ENCODE results near the gene NFS1.
"Not testable (repeated sequence)": the region's sequence is repeated elsewhere in the genome, so short reads cannot be mapped to it uniquely, and the experiment has no call there.

Gene NFS1

DNA sequence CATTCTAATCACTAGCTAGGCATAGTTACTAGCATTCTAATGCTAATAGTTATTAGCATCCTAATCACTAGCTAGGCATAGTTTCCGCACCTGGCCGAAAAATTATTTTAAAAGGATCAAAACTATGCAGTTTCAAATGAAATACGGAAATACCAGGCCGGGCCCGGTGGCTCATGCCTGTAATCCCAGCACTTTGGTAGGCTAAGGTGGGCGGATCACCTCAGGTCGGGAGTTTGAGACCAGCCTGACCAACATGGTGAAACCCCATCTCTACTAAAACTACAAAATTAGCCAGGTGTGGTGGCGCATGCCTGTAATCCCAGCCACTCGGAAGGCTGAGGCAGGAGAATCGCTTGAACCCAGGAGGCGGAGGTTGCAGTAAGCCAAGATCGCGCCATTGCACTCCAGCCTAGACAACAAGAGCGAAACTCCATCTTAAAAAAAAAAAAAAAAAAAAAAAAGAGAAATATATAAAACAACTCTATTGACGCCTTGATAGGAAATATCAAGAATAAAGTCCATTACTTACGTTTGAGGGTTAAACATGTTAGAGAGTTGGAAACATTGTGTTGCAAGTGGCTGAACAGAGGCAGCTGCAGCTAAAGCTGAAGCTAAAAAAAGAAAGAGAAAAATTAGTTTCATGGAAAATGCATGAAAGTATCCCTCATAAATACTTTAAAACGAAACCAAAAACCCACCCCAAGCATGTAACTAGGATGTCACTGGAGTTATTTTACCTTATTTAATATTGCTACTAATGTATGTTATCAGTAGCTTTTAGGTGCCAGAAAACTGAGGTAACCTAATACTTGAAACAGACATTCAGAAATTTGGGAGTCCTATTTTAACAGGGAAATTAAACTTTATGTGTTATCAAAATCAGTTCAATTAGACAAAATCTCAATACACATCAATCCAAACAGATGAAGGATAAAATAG lies 7.7 kb upstream of the NFS1 start:
- not testable (repeated sequence) for DNase-seq

DNA sequence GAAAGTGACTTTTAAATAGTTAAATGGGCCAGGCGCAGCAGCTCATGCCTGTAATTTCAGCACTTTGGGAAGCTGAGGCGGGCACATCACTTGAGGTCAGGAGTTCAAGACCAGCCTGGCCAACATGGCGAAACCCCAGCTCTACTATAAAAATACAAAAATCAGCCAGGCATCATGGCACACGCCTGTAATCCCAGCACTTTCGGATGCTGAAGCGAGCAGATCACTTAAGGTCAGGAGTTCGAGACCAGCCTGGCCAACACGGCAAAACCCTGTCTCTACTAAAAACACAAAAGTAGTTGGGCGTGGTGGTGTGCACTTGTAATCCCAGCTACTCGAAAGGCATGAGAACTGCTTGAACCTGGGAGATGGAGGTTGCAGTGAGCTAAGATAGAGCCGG lies 6.7 kb upstream of the NFS1 start:
- not testable (repeated sequence) for DNase-seq

DNA sequence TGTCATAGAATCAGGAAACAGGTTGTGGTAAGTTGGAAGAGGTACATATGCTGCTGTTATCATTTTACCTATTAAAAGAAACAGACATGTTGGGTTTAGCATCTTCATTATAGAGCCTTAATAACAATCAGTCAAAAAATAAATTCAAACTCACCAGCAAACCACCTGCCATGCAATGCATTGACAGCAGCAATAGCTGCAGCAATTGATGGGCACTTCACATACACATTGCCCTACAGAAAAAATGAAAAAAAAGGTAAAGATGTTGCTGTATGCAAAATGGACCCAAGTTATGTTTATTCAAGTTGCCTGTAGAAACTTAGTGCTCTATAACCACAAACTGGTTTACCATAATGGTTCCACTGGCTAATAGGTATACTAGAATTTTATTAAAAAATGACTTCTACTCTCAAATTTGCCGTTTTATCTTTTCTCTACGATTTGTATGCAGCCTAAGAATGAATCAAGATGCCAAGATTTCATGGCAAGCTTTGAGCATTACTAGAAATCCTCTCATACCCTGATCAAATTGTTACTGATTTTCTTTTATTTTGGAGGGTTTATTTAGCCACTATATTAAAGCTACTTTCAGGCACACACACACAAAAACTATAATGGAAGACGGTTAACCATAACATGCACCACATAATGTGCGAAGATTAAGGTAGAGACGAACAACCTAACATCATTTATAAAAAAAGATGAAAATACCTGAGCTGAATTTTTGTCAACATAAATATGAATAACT lies 5.5 kb upstream of the NFS1 start:
- no peak for DNase-seq

DNA sequence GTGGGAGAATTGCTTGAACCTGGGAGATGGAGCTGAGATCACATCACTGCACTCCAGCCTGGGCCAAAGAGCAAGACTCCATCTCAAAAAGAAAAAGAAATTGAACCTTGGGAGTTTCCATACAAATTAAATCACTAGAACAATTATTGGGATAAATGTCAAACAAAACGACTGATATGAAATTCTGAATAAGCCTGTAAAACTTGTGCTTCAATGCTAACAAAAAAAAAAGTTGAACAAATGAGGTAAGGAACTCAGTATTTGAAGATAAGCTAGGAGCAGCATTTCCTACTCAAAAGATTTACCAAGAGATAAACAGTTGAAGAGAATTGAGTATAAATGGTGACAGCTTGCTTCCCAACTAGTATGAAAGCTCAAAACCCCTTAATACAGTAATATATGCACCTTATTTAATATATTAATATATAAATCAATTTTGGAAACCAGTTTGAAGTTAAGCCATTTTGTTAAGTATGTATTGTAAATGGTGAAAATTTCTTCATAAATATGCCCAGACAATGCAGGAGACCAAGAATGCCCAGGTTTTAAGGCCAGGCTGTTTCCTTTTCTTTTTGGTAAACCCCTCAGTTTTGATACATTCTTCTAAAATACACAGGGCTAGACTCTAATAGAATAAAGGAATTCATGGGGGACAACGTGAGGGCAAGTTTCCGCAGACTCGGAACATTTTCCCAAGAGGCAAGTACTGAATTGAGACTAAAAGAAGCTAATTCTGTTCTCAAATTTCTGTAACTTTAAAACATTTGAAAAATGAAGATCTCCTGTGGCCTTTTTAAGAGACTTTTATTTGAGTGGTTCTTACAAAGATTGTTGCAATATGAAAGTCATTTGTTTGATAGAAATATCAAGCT lies 3.9 kb upstream of the NFS1 start:
- DNase-seq = no peak

DNA sequence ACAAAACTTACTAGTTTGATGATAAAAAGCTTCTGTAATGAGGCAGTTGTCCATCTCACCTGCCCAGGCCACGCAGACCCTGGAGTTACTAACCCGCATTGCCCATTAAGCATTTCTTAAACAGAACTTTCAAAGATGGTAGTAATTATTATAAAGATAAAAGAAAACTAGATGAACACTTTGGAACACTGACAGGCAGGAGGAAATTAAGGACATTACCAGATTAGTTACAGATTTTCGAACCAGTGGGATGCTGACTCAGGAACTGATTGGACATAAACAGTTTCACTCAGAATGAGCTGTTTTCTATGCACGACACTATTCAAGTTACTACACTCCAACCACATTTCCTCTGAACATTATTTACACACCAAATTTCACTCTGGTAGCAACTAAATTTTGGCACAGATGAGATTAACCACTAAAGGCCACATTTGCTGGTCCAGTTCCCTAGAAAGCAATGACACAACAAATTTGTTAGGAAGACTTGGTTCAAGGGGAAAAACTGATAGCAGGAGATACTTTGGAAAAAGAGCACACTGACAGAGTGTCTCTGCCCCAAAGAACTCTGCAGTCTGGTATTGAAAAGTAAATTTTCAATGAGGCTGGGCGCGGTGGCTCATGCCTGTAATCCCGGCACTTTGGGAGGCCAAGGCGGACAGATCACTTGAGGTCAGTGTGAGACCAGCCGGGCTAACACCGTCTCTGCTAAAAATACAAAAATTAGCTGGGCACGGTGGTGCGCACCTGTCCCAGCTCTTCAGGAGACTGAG lies 3.1 kb upstream of the NFS1 start:
- DNase-seq = no peak

DNA sequence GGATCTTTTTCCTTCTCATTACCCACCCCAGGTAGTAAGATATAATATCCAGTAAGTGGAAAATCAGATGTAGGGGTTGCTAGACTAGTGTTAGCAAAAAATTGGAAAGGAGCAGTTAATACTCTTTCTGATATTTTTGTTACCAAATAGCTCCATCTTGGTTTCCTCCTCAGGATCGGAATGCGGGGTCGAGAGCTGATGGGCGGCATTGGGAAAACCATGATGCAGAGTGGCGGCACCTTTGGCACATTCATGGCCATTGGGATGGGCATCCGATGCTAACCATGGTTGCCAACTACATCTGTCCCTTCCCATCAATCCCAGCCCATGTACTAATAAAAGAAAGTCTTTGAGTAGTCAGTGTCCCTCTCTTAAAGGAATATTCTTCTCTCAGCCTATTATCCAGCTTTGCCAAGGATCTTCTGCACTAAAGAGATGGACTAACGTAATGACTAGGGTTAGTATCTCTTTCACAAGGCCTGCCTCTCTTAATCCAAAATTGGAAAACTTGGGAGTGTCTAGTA lies 1.5 kb upstream of the NFS1 start:
- DNase-seq = no peak

DNA sequence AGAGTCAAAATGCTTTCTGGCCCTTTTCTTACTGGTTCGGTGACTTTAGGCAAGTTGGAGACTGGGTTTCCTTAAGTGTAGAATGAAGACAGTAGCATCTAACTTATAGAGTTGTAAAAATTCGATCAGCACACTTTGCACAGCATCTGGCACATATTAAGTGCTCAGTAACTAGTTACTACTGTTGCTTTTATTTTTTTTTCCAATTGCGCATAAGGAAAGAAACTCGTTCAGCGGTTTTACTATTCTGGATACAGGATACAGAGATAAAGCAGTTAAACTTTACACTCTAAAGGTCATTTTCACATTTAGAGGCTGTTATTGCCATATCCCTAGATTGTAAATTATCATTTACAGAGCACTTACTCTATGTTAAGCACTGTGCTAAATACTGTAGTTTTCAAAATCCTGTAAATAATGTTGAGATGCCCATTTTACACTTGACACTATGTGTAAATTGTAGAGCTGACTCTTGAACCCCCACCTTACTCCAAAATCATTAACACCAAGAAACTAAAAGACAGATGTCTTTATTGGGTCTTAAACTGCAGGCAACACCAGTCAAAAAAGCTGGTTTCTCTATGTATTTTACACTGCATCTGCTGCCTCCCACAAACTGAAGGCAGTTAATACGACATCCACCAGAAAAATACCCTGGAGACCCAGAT lies 939 bp upstream of the NFS1 start:
- peak; percentile 19 for DNase-seq

DNA sequence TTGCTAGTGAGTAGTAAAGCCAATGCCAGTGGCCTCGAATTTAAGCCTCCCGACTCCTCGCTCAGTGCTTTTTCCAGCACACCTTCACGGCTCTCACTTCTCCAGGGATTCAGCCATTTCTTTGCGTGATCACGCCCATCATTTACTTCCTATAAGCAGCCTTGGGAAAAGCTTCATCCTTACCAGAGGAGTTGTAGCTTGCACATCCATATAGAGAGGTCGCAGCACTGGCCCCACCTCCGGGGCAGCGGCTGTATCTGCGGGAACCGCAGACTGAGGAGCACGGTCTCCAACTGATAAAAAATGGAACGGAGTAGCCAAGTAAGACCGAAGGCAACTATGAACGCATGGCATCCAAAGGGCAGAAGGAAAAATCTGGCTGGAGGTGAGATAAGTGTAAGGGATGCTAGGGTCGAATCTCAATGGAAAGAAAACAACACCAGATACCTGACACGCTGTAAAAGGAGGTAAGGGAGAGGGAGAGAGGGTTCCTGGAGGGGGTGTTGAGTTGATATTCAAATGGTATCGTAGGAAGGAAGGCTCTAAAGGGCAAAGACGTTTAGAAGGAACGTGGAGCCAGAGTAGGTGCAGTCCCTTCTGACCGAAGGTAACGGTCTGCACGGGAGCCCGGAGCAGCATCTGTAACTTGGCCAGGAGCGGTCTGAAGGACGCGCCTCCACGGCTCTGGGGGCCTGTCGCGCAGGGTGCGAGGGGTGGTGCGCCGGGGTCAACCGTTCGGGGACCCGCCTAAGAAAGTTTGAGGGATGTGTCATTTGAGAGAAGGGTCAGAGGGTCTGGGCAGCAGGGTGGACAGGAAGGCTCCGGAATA lies 640 bp downstream of the NFS1 start:
- peak; percentile 65 for DNase-seq

DNA sequence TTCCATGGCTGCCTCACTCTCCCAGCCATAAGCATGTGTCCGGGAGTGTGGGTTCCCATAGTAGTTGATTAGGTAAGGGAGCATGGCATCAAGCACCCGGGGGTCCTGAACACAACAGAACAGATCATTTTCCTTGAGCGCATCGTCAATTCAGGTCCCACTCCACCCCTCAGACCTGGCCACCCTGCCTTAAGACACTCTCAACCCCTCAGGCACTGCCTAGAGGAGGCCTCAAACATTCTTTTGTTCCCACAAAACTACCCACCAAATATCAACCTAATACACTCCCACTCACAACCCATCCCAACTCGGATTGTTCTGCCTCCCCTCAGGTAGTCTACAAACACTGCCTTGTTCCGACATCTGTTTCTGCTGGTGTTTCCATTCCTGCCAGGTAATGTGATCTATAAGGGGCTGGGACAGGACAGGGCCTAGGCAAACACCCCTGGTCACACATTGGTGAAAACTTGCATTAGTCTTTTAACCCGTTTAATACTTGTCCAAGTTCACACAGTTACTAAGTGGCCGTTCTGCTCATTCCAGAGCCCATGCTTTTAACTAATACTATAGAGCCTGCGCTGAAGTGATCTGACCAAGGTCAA lies 1.4 kb downstream of the NFS1 start:
- no peak for DNase-seq

DNA sequence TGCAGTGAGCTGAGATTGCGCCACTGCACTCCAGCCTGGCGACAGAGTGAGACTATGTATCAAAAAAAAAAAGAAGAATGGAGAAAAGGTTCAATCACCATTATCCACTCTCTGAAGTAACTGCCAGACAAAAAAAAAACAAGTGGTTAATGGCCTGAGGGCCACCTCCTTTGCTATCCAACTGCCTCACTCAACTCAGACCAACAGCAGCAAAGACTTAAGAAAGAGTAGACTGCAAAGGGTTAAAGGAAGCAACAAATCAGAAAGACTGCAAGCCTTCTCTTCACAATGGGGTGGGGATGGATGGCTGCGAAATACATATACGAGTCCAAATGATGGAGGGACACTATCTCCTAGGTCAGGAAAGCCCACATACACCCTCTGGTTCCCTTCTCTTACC lies 3.2 kb downstream of the NFS1 start:
- DNase-seq = no peak

DNA sequence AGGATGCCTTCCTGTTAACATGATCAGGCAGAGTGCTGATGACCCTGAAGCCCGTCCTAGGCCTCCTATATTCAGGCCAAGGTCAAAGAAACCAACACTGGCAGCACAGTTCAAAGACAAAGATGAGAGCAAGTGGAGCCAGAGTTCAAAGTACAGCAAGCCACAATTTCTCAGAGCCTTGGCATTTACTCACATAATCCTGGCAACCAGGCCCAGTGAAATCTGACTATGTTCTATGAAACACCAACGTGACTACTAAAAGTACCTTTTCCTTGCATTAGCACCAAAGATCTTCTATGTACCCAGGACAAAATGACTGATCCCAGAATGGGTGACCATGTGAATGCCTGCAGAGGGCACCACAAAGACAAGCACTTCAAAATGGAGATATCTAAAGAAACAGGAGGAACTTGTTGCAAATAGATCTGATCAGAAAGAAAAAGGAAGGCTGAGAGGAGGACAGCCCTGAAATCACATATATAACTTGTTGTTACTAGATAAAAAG lies 3.9 kb downstream of the NFS1 start:
- DNase-seq = no peak

DNA sequence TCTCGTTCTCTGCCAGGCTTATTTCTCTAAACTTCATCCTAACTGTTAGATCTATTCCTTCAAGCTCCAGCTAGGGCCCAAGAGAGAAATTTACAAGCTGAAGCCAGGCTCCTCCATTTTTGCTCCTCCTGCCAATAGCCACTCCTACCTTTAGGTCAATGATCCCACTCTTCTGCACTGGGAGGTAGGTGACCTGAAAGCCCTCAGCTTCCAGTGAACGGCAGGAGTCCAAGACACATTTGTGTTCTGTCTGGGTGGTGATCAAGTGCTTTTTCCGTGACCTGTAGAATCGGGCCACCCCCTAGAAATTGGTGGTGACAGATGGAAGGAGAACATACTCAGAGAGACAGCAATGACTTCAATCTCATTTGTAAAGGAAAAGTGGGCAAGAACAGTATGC lies 8.9 kb downstream of the NFS1 start:
- DNase-seq = no peak

DNA sequence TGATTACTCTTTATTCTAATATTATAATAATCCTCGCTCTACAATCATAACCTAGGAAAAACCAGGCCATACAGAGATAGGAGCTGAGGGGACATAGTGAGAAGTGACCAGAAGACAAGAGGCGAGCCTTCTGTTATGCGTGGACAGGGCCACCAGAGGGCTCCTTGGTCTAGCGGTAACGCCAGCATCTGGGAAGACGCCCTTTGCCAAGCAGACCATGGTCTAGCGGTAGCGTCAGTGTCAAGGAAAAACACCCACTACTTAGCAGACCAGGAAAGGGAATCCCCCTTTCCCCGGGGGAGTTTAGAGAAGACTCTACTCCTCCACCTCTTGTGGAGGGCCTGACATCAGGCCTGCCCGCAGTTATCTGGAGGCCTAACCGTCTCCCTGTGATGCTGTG lies 12.3 kb downstream of the NFS1 start:
- DNase-seq = not testable (repeated sequence)

DNA sequence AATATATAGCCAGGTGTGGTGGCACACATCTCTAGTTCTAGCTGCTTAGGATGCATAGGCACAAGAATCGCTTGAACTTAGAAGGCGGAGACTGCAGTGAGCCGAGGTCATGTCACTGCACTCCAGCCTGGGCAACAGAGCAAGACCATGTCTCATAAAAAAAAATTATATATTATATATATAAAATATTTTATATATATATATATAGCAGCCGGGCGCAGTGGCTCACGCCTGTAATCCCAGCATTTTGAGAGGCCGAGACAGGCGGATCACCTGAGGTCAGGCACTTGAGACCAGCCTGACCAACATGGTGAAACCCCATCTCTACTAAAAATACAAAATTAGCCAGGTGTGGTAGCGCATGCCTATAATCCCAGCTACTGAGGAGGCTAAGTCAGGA lies 13.8 kb downstream of the NFS1 start:
- not testable (repeated sequence) for DNase-seq

DNA sequence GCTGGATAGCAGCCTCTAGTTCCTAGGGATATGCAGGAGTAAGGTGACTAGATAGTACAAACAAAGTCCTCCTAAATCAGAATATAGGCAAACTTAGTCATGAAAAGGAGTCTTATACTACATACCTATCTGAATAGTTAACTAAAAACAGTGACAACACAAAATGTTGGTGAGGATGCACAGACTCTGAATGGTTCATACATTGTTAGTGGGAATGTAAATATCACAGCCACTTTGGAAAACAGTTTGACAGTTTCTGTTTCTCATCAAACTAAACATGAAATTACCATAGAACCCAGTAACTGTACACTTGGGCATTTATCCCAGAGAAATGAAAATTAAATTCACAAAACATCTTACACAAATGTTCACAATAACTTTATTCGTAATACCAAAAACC lies 17.2 kb downstream of the NFS1 start:
- DNase-seq = no peak

DNA sequence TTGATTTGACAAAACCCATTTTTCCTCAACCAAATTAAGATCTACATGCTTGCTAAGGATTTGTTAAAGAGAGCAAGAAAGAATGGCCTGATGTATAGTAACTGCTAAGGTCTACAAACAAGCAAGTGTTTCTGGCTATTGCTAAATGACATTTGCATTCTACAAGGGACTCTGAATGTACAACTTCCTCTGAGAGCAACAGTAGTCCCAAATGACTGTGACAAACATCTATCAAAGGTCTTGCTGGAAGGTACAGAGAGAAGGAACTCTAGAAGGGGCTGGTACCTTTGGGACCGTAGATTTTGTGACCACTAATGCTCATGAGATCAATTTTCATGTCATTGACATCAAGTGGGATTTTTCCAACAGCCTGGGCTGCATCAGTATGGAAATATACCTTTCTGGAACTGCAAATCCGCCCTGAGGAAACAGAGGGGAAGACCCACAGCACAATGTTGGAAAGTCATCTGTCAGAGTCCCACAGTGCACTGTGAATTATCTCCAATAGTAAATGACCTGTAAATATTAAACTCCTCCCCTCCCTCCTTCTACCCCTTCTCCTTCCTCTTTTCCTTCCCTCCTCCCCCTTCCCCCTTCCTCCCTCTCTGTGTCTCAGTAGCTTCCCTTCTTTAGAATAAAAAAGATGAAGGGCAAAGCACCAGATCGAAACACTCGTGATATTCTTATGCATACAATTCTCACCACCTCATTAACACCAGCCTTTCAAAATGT lies 18.5 kb downstream of the NFS1 start:
- DNase-seq = no peak

DNA sequence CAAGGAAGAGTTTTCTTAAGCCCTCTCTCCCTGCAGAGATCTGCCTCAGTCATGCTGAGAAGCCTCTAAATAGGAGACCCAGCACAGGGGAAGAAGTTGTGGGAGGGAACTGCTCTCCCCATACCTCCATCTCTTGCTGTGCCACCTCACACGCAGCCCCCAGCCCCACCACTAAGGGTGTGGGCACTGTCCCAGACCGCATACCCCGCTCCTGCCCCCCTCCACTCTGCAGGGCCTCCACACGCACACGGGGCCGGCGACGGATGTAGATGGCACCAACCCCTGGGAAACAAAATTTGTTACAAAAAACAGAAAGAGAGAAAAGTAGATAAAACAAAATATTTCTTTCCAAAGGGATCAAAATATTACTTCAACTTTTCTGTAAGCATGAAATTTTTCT lies 24.2 kb downstream of the NFS1 start:
- DNase-seq = no peak

DNA sequence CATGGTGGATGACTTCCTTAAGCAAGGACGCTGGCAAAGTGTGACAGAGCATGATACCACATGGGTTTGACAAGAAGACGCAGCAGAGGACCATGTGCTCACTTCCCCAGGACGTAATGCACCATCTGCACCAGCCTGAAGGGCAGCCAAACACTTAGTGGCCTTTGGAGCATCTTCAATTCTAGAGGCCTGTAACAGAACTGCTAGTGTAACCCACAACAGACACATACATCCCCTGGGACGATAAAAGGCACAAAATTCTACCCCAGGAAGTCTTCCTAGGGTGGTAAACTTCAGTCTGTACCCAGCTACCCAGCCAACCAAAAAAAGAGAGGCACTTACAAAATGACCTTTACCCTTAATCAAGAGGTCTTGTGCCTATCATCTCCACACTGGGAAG lies 25.3 kb downstream of the NFS1 start:
- DNase-seq = no peak

DNA sequence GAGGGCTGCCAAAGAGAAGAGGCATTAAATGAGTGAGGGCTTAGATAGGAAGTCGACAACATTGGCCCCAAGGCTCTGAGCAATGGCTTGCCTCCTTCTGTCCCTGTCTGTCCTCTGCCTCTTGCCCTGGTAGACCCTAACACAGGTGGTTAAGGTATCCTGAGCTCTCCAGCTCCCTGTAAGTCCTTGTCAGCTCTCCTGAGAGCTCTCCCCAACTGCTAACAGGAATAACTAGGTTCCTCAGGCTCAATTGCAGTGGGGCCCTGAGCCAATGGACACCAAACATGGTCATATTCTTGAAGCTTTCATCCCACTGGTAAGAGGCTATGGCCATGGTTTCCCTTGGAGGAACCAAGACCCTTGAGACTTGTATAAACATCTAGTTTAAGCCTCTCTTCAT lies 29.5 kb downstream of the NFS1 start:
- no peak for DNase-seq
